Activated T-helper 17 cell treated with anti-CD3 and anti-CD28 coated beads, Interleukin-2, amount 50 U/mL, for 72 hours (primary cell): Measurements from ENCODE around the gene PEPD. TPM values are rescaled to one million over a fixed set of nuclear protein-coding genes. Genes with fewer than 3 reads are reported as not detected.
"Not testable (repeated sequence)": the region's sequence is repeated elsewhere in the genome, so short reads cannot be mapped to it uniquely, and the experiment has no call there.

Source experiments
- ATAC-seq: fragments of 150-1000 bp; cut with Tn5 transposase; replicated peaks from 2 replicates; pipeline ENCODE4 v1.10.0; 2021; ENCODE audit warnings: mild to moderate bottlenecking, moderate library complexity
- H3K27ac Mint-ChIP-seq: one replicate; pipeline ENCODE4 v1.8.0; 2022; ENCODE audit warnings: mixed read lengths
- H3K27me3 Mint-ChIP-seq: one replicate; pipeline ENCODE4 v1.8.0; 2022; ENCODE audit warnings: mixed read lengths
- H3K36me3 Mint-ChIP-seq: one replicate; pipeline ENCODE4 v1.8.0; 2022; ENCODE audit warnings: low read depth, mild to moderate bottlenecking, mixed read lengths
- H3K4me1 Mint-ChIP-seq: one replicate; pipeline ENCODE4 v1.8.0; 2022; ENCODE audit warnings: mixed read lengths
- H3K4me3 Mint-ChIP-seq: one replicate; pipeline ENCODE4 v1.8.0; 2022; ENCODE audit warnings: mild to moderate bottlenecking, mixed read lengths
- H3K9me3 Mint-ChIP-seq: one replicate; pipeline ENCODE4 v1.8.0; 2022; ENCODE audit warnings: mixed read lengths
- total RNA-seq, 2 donors: library from RNA; stranded (reverse); gene quantifications; one replicate each; pipeline ENCODE4 v1.2.3, GENCODE V29; 2022

The PEPD gene
- total RNA-seq, 2 donors from 2014 or later, result 16.4 to 33.1 TPM

DNA sequence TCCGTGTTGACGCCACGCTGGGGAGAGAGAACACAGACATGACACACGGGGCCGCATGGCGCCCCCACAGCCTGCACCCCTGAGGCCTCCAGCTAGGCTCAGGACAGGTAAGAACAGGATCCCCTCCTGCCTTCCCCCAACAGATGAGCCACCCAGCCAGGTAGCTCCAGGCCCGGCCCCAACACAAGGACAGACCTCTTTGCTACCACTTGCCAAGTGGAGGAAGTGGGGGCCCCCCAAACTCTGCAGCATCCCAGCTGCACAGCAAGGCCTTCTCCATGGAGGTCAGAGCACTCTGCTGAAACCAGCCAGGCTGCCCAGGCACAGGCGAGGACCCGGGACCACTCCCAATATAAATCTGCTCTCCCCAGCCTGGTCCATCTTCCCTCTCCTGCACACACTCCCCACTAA, 31.5 kb downstream of the PEPD start:
- no peaks in the 10 kb centered on the region for H3K4me1 Mint-ChIP-seq

DNA sequence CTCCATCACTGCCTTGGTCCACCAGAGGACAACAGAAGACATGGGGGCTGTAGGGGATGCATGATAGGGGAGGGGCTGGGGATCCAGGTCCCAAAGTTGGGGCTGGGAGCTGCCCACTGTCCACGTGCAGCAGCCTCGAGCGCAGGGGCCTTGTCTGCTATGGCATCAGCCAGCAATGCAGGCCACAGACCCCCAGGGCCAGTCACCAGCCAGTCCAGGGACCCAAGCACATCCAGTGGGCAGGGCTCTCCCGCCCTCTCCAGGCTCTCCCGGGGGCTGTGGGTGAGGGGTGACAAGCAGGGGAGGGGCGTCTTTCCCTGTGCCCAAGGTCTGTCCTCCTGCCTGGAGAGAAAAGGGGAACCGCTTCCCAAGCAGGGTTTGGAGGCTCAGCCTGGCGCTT, 32.8 kb downstream of the PEPD start:
- ATAC-seq, result no peak
- Mint-ChIP-seq H3K9me3 (no peaks in the 10 kb centered on the region), H3K4me1 (no peaks in the 10 kb centered on the region), H3K27ac (no peak overlapping the region), H3K4me3 (no peak overlapping the region), H3K27me3 (no peaks in the 10 kb centered on the region), H3K36me3 (peaks cover 18% of the 10 kb centered on the region)

More for the DNA sequence above, 31.5 kb downstream of the PEPD start:
- ATAC-seq, result no peak
- Mint-ChIP-seq H3K9me3 (no peaks in the 10 kb centered on the region), H3K4me3 (no peak overlapping the region), H3K27me3 (no peaks in the 10 kb centered on the region), H3K36me3 (peaks cover 10% of the 10 kb centered on the region), H3K27ac (no peak overlapping the region)

DNA sequence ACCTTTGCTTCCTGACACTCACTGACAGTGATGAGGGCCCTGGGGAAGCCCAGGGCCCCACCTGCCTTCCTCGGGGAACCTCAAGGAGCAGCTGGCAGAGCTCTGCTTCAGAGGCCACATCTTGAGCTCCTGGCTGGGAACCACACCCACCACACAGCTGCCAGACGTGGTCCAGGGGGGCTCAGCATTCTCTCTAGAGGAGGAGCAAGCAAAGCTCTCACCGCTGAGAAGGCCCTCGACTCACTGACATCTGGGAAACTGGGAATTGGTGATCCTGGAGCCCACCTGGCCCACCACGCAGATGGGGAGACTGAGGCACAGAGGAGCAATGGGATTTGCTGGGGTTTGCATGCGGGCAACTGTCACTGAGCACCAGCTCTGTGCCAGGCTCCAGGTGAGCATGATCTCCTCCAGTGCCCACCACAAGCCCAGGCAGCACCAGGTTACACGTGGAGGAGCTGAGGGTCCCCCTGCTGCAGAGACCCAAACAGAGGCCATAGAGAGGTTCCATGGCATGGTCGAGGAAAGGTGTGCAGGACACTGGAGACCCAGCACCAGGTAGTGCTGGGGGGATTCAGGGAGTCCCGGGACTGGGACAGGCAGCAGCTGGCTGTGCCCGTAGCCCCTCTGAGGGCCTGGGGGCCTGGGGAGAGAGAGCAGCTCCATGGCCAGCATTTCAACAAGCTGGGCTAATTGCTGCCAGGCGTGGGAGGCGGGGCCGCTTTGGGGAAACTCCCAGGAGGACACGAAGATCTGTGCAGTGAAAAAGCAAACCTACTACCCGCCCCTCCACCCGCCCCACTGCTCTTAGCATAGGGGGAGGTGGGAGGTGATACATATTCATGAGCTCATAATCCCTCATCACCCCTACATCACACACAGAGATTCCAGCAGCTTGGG, 33.4 kb downstream of the PEPD start:
- no peak overlapping the region for H3K27ac Mint-ChIP-seq
- ATAC-seq, result no peak
- no peaks in the 10 kb centered on the region for H3K27me3 Mint-ChIP-seq
- H3K4me1 Mint-ChIP-seq, result no peaks in the 10 kb centered on the region
- H3K4me3 Mint-ChIP-seq, result no peak overlapping the region
- peaks cover under 1% of the 10 kb centered on the region for H3K9me3 Mint-ChIP-seq
- H3K36me3 Mint-ChIP-seq, result peaks cover 18% of the 10 kb centered on the region

DNA sequence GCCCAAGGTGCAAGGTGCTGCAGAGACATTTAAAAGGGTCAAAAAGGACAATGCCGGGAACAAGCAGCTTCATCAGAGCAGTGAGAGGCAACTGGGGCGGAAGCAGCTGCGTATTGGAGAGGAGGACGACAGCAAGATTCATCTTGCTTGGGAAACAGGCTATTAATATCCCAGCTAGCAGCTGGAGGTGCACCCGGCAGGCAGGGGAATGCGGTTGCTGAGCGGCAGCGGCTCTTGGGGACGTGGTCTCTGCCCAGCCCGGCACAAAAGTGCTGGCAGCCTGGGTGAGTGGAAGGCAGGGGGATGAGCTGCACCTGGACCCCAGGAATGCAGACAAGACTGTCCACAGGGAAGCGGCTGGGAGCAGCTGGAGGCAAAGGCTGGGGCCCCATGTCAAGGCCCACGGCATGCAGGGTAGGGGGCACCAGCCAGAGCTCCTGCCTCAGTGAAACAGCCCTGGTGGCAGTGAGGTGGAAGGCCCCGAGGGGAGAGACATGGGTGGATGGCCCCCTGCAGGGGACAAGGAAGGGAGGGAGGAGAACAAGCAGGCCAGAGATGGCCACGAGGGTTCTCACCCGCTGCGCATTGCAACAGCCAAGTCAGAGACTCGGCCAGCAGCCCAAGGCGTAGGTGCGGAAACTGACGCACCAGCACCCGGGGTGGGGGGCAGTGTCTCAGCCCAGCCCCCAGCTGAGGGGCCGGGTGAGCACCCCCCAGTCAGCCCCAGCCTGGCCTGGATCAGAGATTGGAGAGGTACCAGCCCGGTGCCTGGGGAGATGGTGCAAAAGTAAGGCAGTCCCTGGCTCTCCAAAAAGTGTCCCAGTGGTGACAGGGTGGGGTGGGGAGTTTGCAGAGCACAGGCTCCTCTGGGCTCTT, 34.4 kb downstream of the PEPD start:
- Mint-ChIP-seq H3K4me1 (no peaks in the 10 kb centered on the region), H3K27me3 (no peaks in the 10 kb centered on the region), H3K4me3 (no peak overlapping the region), H3K27ac (no peak overlapping the region), H3K9me3 (peaks cover 8% of the 10 kb centered on the region), H3K36me3 (peaks cover 18% of the 10 kb centered on the region)
- no peak for ATAC-seq

DNA sequence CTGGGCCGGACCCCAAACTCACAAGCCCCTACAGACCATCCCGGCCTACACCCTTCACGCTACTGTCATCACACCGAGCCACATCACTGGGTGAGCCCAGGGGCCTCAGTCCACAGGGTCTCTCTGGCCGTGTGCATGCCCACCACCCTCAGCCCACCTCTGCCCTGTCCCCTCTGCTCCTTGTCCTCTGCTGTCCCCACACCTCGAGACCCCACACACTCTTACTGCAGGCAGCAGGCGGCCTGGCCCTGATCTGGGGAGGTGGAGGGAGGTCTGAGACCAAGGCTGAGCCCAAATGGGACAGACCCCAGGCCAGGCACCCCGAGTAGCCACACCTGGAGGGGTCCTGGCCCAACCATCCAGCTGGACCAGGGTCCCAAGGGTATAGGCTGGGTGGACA, 35.2 kb downstream of the PEPD start:
- ATAC-seq, result no peak
- Mint-ChIP-seq H3K27me3 (no peaks in the 10 kb centered on the region), H3K4me1 (no peaks in the 10 kb centered on the region), H3K9me3 (peaks cover 8% of the 10 kb centered on the region), H3K36me3 (peaks cover 18% of the 10 kb centered on the region), H3K4me3 (no peak overlapping the region), H3K27ac (no peak overlapping the region)

DNA sequence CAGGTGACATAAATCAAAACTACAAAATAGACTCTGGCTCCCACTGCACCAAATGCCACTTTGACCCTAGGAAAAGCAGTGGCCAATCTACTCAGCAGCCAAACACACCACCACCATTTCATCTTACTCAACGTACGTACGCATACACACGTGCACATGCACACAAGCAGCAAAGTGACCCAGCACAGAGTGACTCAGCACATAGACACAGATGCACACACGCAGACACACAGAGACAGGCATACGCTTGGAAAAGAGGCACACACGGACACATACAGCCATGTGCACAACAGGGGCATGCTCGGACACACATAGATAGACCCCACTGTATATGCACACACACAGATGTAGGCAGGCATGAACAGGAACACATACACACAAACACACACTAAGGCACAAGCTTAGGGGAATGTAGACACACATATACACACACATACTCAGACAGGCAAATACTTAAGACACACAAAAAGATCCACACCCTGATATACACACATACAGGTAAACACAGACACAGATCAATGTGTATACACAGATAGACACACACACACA, 37.3 kb downstream of the PEPD start:
- Mint-ChIP-seq H3K27me3 (no peaks in the 10 kb centered on the region), H3K9me3 (peaks cover 13% of the 10 kb centered on the region), H3K4me1 (no peaks in the 10 kb centered on the region), H3K4me3 (no peak overlapping the region), H3K36me3 (peaks cover 32% of the 10 kb centered on the region), H3K27ac (no peak overlapping the region)
- no peak for ATAC-seq

DNA sequence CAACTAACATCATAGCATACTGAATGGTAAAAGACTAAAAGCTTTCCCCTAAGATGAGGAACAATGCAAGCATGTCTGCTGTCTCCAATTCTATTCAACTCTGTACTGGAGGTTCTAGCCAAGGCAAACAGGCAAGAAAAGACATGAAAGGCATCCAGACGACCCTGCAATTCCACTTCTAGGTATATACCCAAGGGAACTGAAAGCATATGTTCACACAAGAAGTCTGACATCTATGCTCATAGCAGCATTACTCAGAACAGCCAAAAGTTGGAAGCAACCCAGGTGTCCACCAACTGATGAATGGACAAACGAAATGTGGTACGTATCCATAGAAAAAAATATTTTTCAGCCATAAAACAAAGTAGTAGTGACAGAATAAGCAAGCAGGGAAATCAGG, 39.1 kb downstream of the PEPD start:
- H3K36me3 Mint-ChIP-seq, result peaks cover 50% of the 10 kb centered on the region
- peaks cover 13% of the 10 kb centered on the region for H3K9me3 Mint-ChIP-seq
- H3K27ac Mint-ChIP-seq, result no peak overlapping the region
- no peak overlapping the region for H3K4me3 Mint-ChIP-seq
- ATAC-seq, result no peak
- no peaks in the 10 kb centered on the region for H3K27me3 Mint-ChIP-seq
- no peaks in the 10 kb centered on the region for H3K4me1 Mint-ChIP-seq

DNA sequence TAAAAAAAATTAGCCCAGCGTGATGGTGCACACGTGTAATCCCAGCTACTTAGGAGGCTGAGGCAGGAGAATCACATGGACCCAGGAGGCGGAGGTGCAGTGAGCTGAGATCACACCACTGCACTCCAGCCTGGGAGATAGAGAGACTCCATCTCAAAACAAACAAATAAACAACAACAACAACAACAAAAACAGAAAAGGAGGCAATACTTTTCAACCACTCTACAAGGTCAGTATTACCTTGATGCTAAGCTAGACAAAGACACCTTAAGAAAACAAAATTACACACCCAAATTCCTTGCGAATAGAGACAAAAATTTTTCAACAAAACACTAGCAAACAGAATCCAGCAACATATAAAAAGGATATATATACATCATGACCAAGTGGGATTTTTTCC, 39.7 kb downstream of the PEPD start:
- no peaks in the 10 kb centered on the region for H3K27me3 Mint-ChIP-seq
- no peak overlapping the region for H3K27ac Mint-ChIP-seq
- H3K36me3 Mint-ChIP-seq, result peaks cover 56% of the 10 kb centered on the region
- H3K9me3 Mint-ChIP-seq, result peaks cover 13% of the 10 kb centered on the region
- ATAC-seq, result no peak
- H3K4me1 Mint-ChIP-seq, result no peaks in the 10 kb centered on the region
- no peak overlapping the region for H3K4me3 Mint-ChIP-seq

DNA sequence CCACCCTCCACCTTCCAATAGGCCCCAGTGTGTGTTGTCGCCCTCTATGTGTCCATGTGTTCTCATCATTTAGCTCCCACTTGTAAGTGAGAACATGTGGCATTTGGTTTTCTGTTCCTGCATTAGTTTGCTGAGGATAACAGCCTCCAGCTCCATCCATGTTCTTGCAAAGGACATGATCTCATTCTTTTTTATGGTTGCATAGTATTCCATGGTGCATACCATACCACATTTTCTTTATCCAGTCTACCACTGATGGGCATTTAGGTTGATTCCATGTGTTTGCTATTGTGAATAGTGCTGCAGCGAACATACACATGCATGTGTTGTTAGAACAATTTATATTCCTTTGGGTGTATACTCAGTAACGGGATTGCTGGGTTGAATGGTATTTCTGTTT, 42.0 kb downstream of the PEPD start:
- H3K27ac Mint-ChIP-seq, ATAC-seq, H3K27me3 Mint-ChIP-seq, H3K4me1 Mint-ChIP-seq, H3K4me3 Mint-ChIP-seq: not testable (repeated sequence)
- H3K36me3 Mint-ChIP-seq, result peaks cover 57% of the 10 kb centered on the region
- peaks cover 13% of the 10 kb centered on the region for H3K9me3 Mint-ChIP-seq

DNA sequence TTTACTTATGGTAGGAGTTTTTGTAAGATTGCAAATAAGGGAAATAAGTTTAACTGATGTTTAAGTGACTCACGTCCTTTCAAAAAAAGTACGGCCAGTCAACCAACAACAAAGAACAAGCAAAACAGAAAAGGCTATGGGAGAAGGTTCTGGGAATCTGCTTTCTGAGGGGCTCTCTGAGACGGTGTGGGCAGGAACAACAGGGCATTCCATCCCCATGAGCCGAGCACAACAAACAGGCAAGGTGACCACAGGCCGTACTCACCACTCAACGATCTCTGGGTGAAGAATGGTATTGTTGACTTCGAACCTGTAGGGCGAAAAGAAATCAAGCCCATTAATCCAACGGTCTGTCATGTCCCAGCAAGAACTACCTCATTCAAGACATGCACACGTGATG, 43.8 kb downstream of the PEPD start:
- no peaks in the 10 kb centered on the region for H3K27me3 Mint-ChIP-seq
- peaks cover 57% of the 10 kb centered on the region for H3K36me3 Mint-ChIP-seq
- H3K9me3 Mint-ChIP-seq, result peaks cover 9% of the 10 kb centered on the region
- no peak overlapping the region for H3K4me3 Mint-ChIP-seq
- no peak for ATAC-seq
- H3K27ac Mint-ChIP-seq, result no peak overlapping the region
- H3K4me1 Mint-ChIP-seq, result no peaks in the 10 kb centered on the region

DNA sequence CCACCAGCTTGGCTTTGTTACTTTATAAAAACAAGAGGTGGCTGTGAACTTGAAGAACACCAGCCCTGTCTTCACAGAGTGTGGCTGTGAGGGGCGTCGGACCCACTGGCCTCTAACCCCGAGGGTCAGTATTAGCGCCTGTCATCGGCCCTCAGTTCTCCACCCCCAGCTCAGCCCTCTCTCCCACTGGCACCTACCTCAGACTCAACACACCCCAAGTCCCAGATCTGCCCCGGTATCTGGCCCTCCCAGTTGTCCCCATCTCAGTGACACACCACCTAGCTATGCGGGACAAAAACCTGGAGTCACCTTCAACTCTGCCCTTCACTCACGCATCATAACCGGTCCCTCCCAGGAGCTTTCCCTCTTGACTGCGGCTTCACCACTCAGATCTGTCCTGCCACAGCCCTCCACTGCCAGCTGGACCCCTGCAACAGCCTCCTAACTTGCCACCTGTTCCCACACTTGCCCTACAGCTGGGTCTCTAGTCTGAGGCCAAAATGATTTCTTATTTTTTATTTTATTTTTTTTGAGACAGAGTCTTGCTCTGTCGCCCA, 45.4 kb downstream of the PEPD start:
- peaks cover 57% of the 10 kb centered on the region for H3K36me3 Mint-ChIP-seq
- H3K27ac Mint-ChIP-seq, result no peak overlapping the region
- H3K4me1 Mint-ChIP-seq, result no peaks in the 10 kb centered on the region
- no peaks in the 10 kb centered on the region for H3K27me3 Mint-ChIP-seq
- ATAC-seq, result no peak
- no peak overlapping the region for H3K4me3 Mint-ChIP-seq
- H3K9me3 Mint-ChIP-seq, result peaks cover 5% of the 10 kb centered on the region

DNA sequence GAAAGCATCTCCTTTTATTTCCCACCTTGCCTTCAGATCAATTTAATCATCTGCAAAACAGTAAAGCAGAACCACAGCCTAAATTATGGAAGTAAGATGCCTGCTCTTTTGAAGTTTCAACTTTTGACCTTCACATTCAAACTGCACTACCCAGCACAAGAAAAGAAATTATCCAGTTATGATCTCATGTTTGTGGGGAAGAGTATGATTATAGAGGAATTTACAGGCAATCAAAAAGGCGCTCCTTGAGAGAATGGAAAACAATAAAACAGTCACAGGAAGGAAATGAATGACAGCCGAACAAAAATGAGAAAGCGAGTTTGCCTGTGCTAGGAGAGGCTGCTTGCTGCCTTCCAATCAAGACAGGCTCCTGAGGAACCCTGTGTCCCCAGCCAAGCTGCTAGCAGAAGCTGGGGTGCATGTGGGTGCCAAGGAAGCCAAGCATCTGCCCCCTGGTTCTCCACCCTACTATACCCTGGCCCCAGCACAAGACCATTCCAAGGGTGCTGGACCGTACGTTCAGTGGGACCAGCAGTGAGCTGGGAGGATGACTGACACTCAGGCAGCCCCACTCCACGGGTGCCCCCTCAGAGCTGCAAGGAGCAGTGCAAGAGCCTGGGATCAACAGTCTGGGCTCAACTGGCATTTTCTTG, 47.8 kb downstream of the PEPD start:
- Mint-ChIP-seq H3K9me3 (no peaks in the 10 kb centered on the region), H3K27me3 (no peaks in the 10 kb centered on the region), H3K36me3 (peaks cover 38% of the 10 kb centered on the region), H3K4me1 (no peaks in the 10 kb centered on the region), H3K27ac (peak overlapping the region; percentile 73), H3K4me3 (no peak overlapping the region)
- no peak for ATAC-seq

DNA sequence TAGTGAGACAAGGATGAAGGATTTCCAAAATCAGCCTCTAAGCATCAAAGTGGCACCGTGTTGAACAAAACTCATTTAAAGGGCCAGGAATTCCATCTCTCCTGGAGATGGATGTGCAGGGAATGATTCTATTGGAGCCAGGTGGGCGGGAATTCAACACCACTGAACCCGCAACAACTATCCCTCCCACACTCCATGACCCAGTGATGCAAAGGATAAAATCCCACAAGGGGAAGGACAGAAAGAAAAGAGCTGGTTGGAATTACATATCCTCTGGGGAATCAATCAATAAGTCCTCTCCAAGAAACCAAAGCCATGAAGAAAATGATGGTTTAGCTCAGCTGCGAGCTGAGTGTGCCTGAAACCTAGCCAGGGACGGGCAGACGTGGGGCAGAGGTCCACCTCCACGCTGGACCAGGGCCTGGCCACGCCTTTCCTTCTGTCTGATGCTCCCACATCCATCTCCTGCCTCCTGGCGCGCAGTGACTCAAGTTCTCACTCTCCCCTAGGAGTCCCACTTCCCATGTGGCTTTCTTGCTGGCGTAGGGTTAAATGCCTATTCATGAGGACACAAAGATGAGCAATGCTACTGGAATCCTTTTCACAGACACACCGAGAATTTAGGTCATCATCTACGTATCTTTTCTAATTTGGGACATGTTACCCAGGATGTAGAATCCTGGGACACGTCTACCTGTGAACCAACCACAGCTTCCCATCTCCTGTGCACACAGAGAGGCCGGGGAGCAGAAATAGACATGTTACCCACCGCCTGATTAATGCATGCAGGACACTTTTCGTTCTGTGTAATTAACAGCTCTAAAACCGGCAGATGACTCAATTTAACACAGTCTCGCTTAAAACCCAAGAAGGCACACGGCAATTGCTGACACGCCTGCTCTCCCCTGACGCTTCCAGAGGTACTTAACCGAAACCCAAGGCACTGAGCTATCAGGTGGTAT, 48.6 kb downstream of the PEPD start:
- H3K4me3 Mint-ChIP-seq, result no peak overlapping the region
- H3K36me3 Mint-ChIP-seq, result peaks cover 30% of the 10 kb centered on the region
- no peak overlapping the region for H3K27ac Mint-ChIP-seq
- no peak for ATAC-seq
- no peaks in the 10 kb centered on the region for H3K27me3 Mint-ChIP-seq
- no peaks in the 10 kb centered on the region for H3K4me1 Mint-ChIP-seq
- H3K9me3 Mint-ChIP-seq, result no peaks in the 10 kb centered on the region
